Endothelial cell of umbilical vein (primary cell): ENCODE measurements around the gene PTPRD. TPM values are rescaled to one million over a fixed set of nuclear protein-coding genes. Genes with fewer than 3 reads are reported as not detected.

Source experiments
- BruUV-seq: library from RNA; stranded (reverse); fragments of 400-500 nt; replicated peaks from 2 replicates; lab custom pipeline; 2021; lab: Mats Ljungman, UMichigan
- CTCF ChIA-PET: fragments of 300-600, 350-600 bp; sonication (Branson Sonifier 250); formaldehyde crosslinking; loops from one replicate; lab custom pipeline; 2021; ENCODE audit warnings: antibody characterized with exemption, inconsistent platforms; lab: Charles Lee
- POLR2A ChIA-PET: fragments of 300-600, 350-600 bp; sonication (Branson Sonifier 250); formaldehyde crosslinking; loops from one replicate; lab custom pipeline; 2021; ENCODE audit warnings: antibody characterized with exemption, inconsistent platforms; lab: Charles Lee
- DNase-seq: peaks from one replicate; pipeline ENCODE4 v3.0.0-alpha.2; 2011; ENCODE audit warnings: low read depth, low spot score
- FAIRE-seq: peaks from 2 replicates; lab custom pipeline; 2011; peaks lifted over from hg19 to GRCh38; lab: Jason Lieb, UNC
- H2AFZ ChIP-seq: 2 replicates; pipeline ENCODE4 v1.6.0; 2012; ENCODE audit warnings: low read depth, low read length, control low read depth, inconsistent platforms
- H3K27ac ChIP-seq: 2 replicates; pipeline ENCODE4 v1.5.1; 2011; ENCODE audit warnings: low read depth, mild to moderate bottlenecking, control low read depth, low read length, moderate library complexity; ENCODE audit not compliant: insufficient read depth
- H3K27me3 ChIP-seq, 2 experiments: 2 replicates each; pipeline versions ENCODE4 v1.6.0 to v1.6.1; 2011; ENCODE audit warnings: low read length in 2 of 2, mixed read lengths in 1 of 2; ENCODE audit not compliant: control insufficient read depth in 2 of 2, insufficient read depth in 2 of 2
- H3K36me3 ChIP-seq, 2 experiments: 2 replicates in 1 of 2; 3 replicates in 1 of 2; pipeline ENCODE4 v1.5.1; 2011; ENCODE audit warnings: low read length in 2 of 2, mild to moderate bottlenecking in 1 of 2, moderate library complexity in 1 of 2; ENCODE audit not compliant: control insufficient read depth in 2 of 2, insufficient read depth in 2 of 2; ENCODE audit errors: extremely low read depth in 1 of 2
- H3K4me1 ChIP-seq: 3 replicates; pipeline ENCODE4 v1.5.1; 2011; ENCODE audit warnings: mild to moderate bottlenecking, low read length; ENCODE audit not compliant: control insufficient read depth, insufficient read depth; ENCODE audit errors: extremely low read depth
- H3K4me2 ChIP-seq: 2 replicates; pipeline ENCODE4 v1.6.1; 2011; ENCODE audit warnings: low read length, control low read depth, mixed read lengths; ENCODE audit not compliant: insufficient read depth
- H3K4me3 ChIP-seq, 3 experiments: fragments of 200-600 bp in 1 of 3; sonication (generic), shearing (Covaris generic) in 1 of 3; replicated peaks in 1 of 3; 2 replicates each; pipeline ENCODE4 v1.5.1; 2011 to 2016; ENCODE audit warnings: control low read depth in 3 of 3, low read length in 3 of 3, mild to moderate bottlenecking in 2 of 3, inconsistent platforms in 1 of 3, low read depth in 1 of 3, moderate library complexity in 1 of 3; ENCODE audit not compliant: insufficient read depth in 1 of 3
- H3K79me2 ChIP-seq: 2 replicates; pipeline ENCODE4 v1.6.0; 2012; ENCODE audit warnings: low read length, inconsistent platforms; ENCODE audit not compliant: control insufficient read depth, insufficient read depth
- H3K9ac ChIP-seq: replicated peaks from 2 replicates; pipeline ENCODE3; 2011; ENCODE audit warnings: low read length, control low read depth; ENCODE audit not compliant: insufficient read depth; ENCODE audit errors: extremely low read depth
- H3K9me1 ChIP-seq: replicated peaks from 3 replicates; pipeline ENCODE4 v1.6.0; 2011; ENCODE audit warnings: mild to moderate bottlenecking, low read length; ENCODE audit not compliant: control insufficient read depth, insufficient read depth; ENCODE audit errors: extremely low read depth
- H3K9me3 ChIP-seq: replicated peaks from 2 replicates; pipeline ENCODE4 v1.5.1; 2012; ENCODE audit warnings: low read length, inconsistent platforms; ENCODE audit not compliant: control insufficient read depth, insufficient read depth
- H4K20me1 ChIP-seq: replicated peaks from 2 replicates; pipeline ENCODE3; 2011; ENCODE audit warnings: mild to moderate bottlenecking, low read length; ENCODE audit not compliant: control insufficient read depth, insufficient read depth; ENCODE audit errors: extremely low read depth
- EZH2 ChIP-seq: IDR thresholded peaks from 2 replicates; pipeline ENCODE4 v1.6.1; 2012; ENCODE audit warnings: borderline replicate concordance, low read depth, mild to moderate bottlenecking, moderate library complexity, low read length, inconsistent platforms; ENCODE audit not compliant: severe bottlenecking
- FOS ChIP-seq: IDR thresholded peaks from 2 replicates; pipeline ENCODE4 v1.6.1; 2011; ENCODE audit warnings: mild to moderate bottlenecking, low read length, moderate library complexity, borderline replicate concordance; ENCODE audit not compliant: insufficient read depth
- GATA2 ChIP-seq: IDR thresholded peaks from 2 replicates; pipeline ENCODE4 v1.7.0; 2011; ENCODE audit warnings: low read depth, mild to moderate bottlenecking, moderate library complexity, mixed read lengths, low read length; ENCODE audit not compliant: insufficient read length, insufficient read depth
- JUN ChIP-seq: IDR thresholded peaks from 2 replicates; pipeline ENCODE4 v1.6.1; 2011; ENCODE audit warnings: borderline replicate concordance, low read depth; ENCODE audit not compliant: insufficient read length, insufficient read depth
- MAX ChIP-seq: IDR thresholded peaks from 2 replicates; pipeline ENCODE4 v1.6.1; 2011; ENCODE audit not compliant: insufficient read depth, insufficient read length
- MYC ChIP-seq: IDR thresholded peaks from one replicate; pipeline ENCODE4 v1.6.1; 2011; ENCODE audit warnings: mild to moderate bottlenecking, low read depth, low read length
- POLR2A ChIP-seq: IDR thresholded peaks from 2 replicates; pipeline ENCODE4 v1.6.1; 2012; ENCODE audit warnings: low read depth, mild to moderate bottlenecking, control low read depth, low read length
- POLR2AphosphoS5 ChIP-seq: IDR thresholded peaks from 2 replicates; pipeline ENCODE4 v1.6.1; 2012; ENCODE audit warnings: low read depth, mild to moderate bottlenecking, control low read depth, low read length, moderate library complexity; ENCODE audit not compliant: insufficient read depth
- dilution Hi-C: fragments of 300-500 bp; cut with MboI; formaldehyde crosslinking; loops from one replicate; pipeline ENCODE4 v1.15.0; 2019; ENCODE audit warnings: low sequenced_read_pairs; ENCODE audit not compliant: extremely low pct_ligation_motif_present
- intact Hi-C: fragments of 100-400 bp; cut with micrococcal nuclease; formaldehyde crosslinking; loops from one replicate; pipeline ENCODE4 v1.10.0; 2022
- polyA plus RNA-seq, 4 experiments: library from polyadenylated mRNA; depleted of rRNA in 3 of 4; stranded (reverse) in 3 of 4; unstranded in 1 of 4; fragments of >200 nt; gene quantifications; 2 replicates each; pipeline versions ENCODE4 v1.2.1 to v1.2.3, GENCODE V29; 2011 to 2012; ENCODE audit warnings: missing spikeins in 1 of 4
- total RNA-seq: library from RNA; stranded (reverse); gene quantifications from 2 replicates; pipeline ENCODE4 v1.2.3, GENCODE V29; 2021
- TF ChIP-seq, protein P1 (sequence below), 2 donors: IDR thresholded peaks; 1 replicate in 1 of 2; 2 replicates in 1 of 2; pipeline ENCODE4 v1.5.1; 2011; ENCODE audit warnings: low read length in 2 of 2, mild to moderate bottlenecking in 2 of 2, moderate library complexity in 2 of 2, control low read depth in 1 of 2, inconsistent platforms in 1 of 2, low read depth in 1 of 2; ENCODE audit not compliant: insufficient read depth in 1 of 2; ENCODE audit errors: extremely low read depth in 1 of 2

PTPRD gene
- total and polyA plus RNA-seq, 2 donors (not counting 3 experiments of a cell fraction or from before 2014, with no cell fraction given): 5.5 to 5.7 TPM

- no peak overlapping the region for H2AFZ ChIP-seq
- no peak overlapping the region for H3K4me3 ChIP-seq
- H3K4me2 ChIP-seq: no peak overlapping the region
- FAIRE-seq (no peak), DNase-seq (no peak)
- H3K9me3 ChIP-seq: no peaks in the 10 kb centered on the region
- no peaks in the 10 kb centered on the region for H3K36me3 ChIP-seq
- no peak for TF ChIP-seq MAX
- TF ChIP-seq EZH2: no peak
- TF ChIP-seq JUN: no peak
- no peak for TF ChIP-seq FOS
- TF ChIP-seq MYC: no peak
- no peak for TF ChIP-seq POLR2AphosphoS5
- no peak for TF ChIP-seq GATA2
- TF ChIP-seq, protein P1, sequence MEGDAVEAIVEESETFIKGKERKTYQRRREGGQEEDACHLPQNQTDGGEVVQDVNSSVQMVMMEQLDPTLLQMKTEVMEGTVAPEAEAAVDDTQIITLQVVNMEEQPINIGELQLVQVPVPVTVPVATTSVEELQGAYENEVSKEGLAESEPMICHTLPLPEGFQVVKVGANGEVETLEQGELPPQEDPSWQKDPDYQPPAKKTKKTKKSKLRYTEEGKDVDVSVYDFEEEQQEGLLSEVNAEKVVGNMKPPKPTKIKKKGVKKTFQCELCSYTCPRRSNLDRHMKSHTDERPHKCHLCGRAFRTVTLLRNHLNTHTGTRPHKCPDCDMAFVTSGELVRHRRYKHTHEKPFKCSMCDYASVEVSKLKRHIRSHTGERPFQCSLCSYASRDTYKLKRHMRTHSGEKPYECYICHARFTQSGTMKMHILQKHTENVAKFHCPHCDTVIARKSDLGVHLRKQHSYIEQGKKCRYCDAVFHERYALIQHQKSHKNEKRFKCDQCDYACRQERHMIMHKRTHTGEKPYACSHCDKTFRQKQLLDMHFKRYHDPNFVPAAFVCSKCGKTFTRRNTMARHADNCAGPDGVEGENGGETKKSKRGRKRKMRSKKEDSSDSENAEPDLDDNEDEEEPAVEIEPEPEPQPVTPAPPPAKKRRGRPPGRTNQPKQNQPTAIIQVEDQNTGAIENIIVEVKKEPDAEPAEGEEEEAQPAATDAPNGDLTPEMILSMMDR (IDR thresholded peaks at IDR 0.05; ENCODE audit: extremely low read depth in 1 of 2, insufficient read depth in 1 of 2, low read depth in 1 of 2, low read length in 2 of 2): no peak
- no peak for TF ChIP-seq POLR2A
- no peaks in the 10 kb centered on the region for H3K4me1 ChIP-seq
- intact Hi-C loops (loop anchor here (5.0 kb wide), 1 partner anchor 1097 kb away; no protein-coding TSS in a partner anchor), dilution Hi-C loops (no loop called here)
- H3K79me2 ChIP-seq: no peaks in the 10 kb centered on the region
- CTCF ChIA-PET: interaction anchor here (0.7 to 1.6 kb wide), 3 partner anchors 154 to 933 kb away, joined by 3 to 4 read pairs (median 3); no protein-coding TSS in a partner anchor
- no peak overlapping the region for H3K9ac ChIP-seq
- no peaks in the 10 kb centered on the region for H3K9me1 ChIP-seq
- no peaks in the 10 kb centered on the region for H3K27me3 ChIP-seq
- H3K27ac ChIP-seq: no peak overlapping the region
- no peaks in the 10 kb centered on the region for H4K20me1 ChIP-seq
- no TSS peak for BruUV-seq
- POLR2A ChIA-PET: no interaction called here
Measured at GRCh38 chr9:8674536-8674935, 1938.3 kb downstream of the PTPRD start.
